HG02588 (cell line): Measurements from ENCODE around the gene NTMT1.

Source experiments
- ATAC-seq: cut with Tn5 transposase; IDR thresholded peaks from one replicate; pipeline ENCODE4 v1.9.1; 2021; ENCODE audit warnings: mild to moderate bottlenecking, moderate library complexity; ENCODE audit not compliant: unreplicated experiment

NTMT1 gene

DNA sequence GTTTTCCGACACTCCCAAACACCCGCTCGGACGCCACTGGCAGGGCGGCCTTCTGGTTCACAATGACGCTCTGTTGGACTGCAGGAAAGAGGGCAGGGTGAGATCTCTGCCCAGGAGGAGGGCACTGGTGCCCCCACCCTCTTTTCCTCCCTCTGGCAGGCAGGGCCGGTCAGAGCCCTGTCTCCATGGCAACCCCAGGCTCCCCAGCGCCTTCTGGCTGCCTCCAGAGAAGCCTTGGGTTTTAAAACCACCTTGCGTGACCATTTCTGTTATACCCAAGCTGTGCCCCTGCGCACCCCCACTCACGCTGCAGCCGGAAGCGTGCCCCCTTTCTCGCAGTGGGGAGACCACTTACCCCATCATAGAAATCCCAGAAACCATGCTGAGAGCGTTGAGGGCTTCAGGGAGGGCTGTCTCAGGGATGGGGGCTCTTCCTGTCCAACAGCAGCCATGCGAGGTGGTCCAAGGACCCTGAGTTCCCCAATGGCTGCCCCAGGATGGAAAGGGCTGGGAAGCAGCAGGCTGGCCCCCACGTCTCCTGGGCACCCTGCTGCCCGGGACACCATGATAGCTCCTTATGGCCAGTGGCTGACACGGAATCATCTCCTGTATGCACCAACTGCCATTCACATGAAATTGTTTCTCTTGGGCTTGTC is 12.3 kb upstream of the NTMT1 start:
- ATAC-seq: no peak

DNA sequence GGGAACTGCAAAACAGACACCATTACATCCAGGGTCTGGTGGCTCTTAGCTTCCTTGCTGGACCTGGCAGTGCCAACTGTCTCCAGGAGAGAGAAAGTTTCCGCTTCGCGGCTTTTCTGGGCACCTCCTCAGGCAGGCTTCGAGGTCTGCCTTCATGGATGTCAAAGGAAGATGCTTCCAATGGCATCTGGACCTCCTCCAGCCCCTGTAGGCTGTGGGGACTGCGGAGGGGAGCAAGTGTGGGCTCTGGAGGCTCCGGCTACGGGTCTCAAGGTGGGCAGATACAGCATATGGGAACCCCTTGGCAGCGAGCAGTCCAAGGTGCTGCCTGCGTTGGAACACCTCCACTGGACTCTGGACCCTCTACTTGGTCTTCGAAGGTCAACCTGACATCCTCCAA is 11.0 kb upstream of the NTMT1 start:
- ATAC-seq: no peak

DNA sequence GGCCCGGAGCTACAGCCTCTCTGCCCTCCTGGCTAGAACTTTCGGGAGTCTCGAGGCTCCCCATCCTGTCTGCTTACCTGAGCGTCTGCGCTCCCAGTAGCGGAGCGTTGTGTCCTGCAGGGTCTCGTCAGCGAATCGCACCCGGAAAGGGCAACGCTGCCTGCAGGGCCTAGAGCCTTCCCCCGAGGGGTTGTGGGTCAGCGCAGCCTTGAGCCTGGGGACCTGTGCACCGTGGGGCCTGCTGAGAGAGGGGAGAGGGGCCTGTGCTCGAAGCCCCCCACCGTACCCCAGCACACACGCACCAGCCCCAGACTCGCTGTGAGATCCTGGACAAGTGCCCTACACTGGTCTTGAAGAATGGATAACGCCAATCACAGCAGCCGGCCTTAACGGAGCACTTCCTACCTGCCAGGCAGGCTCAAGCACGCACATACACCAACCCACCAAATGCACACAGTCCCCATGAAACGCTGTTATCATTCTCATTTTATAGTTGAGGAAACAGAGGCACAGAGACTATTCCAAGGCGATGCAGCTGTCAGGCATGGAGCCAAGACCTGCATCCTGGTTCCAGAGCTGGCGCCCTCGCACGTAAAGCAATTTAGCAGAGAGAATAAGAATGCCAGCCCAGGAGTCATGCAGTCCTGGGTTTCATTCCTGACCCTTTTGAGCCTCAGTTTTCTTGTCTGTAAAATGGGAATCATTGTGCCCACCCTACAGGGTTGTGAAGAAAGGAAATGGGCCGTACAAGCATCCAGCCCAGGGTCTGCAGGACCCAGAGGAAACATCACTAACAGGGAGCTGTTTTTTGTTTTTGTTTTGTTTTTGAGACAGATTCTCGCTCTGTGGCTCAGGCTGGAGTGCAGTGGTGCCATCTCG is 10.3 kb upstream of the NTMT1 start:
- no peak for ATAC-seq

DNA sequence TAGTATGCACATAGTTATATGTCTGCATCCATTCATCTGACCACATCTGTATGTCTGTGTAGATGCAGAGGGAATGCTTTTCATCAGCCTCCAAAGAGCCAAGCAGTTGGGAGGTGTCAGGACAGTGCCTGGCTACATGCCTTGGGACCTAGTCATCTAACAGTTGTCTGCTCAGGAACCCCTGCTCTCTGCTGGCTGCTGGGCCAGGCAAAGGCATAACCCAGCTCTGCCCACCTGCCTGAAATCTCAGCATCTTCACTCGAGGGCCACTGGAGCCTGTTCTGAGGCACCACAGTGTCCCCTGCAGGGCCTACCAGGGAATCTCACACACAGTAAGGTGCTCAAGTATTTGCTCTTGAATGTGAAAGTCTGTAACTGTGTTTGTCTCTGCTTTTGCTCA is 8.8 kb upstream of the NTMT1 start:
- no peak for ATAC-seq

DNA sequence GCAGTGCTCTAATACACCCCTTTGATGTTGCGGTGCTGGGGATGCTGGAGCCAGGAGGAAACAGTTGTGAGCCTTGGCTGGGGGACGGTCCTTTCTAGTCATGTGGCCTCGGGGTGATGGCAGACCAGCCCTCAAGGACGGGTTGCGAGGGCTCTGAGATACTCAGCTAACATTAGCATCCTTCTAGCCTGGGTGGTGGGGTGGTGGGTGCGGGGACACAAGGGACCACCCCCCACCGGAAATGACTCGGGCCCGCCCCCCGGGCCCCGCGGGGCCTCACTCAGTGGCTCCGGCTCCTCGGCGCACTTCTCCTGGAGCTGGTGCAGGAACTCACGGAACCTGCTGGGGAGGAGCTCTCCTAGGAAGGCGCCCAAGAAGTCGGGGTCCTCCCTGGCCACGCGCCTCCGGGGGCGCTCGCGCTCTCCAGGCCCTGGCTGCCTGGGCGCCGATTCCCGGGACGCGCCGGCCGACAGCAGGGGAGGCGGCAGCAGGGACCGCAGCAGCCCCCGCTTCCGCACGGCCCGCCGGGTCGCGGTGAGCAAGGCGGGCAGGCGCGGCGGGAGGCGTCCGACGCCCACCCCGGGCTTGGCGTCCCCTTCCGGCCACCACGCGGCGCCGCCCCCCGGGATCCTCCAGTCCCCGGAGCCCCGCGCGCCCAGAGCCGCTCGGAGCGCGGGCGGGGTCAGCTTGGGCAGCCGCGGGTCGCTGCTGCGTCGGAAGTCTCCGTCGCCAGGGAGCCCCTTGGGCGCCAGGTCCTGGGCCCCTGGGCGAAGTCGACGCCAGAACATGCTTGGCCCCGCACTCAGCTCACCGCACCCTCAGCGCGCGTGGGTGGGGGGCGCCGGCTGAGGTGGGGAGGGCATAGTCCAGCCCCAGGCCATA is 5.9 kb upstream of the NTMT1 start:
- ATAC-seq: no peak

DNA sequence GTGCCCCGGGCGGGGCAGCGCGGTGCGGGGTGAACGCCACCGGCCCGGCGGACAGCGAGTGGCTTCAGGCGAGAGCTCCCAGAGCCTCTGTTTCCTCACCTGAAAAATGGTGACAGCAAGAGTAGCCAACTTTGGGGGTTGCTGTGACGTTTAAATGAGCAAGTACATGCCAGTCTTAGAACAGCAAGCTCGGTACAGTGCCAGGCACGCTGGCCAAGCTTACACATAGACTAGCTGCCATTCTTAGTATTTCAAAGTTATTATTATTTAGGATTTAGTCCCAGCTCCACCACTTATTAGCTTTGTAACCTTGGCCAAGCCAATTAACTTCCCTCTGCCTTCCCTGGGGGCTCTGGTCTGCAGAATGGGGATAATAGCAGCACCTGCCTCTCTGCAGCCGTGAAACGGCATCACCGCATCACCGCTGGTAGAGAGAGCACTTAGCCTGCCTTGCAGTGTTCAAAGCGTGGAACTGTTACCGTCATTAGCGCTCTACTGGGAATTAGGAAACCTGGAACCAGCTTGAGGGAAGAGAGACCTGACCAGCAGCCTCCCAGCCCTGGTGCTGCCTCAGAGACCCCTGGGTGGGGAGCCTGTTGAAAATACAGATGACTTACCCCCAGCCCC is 5.2 kb upstream of the NTMT1 start, which contains the start of gene C9orf50:
C9orf50 (minus strand) TSS at position 433 of the 627 bp plus-strand sequence. CDS start 527 bp downstream, outside the sequence.
- no peak for ATAC-seq

DNA sequence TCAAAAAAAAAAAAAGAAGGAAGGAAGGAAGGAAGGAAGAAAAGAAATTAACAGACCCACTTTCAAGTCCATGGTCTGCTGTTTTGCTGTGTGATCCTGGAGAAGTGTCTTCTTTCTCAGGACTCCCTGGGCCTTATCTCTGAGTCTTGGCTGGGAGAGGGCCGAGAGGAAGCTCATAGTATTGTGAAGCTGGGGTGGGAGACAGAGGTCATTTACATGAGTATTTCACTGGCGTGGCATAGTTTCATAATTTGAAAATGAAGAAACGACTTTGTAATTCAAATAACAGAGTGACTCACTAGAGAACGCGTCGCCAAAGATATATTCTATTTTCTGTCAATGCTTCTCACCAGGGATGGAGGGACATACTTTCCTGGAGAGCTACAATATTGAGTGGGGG is 2.6 kb upstream of the NTMT1 start:
- no peak for ATAC-seq

DNA sequence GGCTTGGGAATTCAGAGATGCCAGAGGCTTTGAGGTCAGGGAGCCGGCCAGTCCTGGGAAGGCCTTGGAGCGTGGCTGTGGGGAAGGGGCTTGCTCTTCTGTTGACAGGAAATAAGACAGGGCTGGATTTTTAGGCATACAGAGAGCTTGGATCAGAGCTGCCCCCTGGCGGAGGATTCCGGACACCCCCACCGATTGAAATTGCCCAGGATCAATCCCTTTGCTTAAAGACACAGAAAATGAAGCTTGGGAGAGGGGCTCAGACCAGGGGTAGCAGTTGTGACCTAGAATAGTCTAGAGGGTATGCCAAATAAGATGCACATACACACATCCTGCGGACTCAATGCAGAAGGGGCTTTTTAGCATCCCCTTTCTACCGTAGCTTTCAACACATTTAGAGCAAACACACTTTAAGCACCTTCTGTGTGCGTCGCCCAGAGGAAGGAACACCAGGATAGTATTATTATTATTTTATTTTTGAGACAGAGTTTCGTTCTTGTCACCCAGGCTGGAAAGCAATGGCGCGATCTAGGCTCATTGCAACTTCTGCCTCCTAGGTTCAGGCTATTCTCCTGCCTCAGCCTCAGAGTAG is 1.7 kb upstream of the NTMT1 start:
- ATAC-seq: no peak

DNA sequence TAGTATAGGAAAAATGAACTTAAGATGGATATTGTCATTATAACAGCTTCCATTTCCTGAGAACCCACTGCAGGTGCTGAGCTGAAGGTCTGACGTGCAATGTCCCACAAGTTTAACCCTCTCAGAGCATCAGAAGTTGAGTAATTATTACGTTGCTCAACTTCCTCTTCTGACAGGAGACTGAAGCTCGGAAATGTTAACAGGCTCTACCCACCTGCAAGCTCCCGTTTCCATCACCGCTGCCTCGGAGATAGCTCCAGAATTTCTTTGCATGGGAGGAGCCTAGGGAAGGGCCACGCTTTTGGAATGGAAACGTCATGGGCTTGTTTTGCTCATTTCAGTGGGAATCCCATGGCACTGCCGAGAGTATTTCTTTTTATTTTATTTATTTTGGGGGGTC is 1.0 kb upstream of the NTMT1 start:
- no peak for ATAC-seq

DNA sequence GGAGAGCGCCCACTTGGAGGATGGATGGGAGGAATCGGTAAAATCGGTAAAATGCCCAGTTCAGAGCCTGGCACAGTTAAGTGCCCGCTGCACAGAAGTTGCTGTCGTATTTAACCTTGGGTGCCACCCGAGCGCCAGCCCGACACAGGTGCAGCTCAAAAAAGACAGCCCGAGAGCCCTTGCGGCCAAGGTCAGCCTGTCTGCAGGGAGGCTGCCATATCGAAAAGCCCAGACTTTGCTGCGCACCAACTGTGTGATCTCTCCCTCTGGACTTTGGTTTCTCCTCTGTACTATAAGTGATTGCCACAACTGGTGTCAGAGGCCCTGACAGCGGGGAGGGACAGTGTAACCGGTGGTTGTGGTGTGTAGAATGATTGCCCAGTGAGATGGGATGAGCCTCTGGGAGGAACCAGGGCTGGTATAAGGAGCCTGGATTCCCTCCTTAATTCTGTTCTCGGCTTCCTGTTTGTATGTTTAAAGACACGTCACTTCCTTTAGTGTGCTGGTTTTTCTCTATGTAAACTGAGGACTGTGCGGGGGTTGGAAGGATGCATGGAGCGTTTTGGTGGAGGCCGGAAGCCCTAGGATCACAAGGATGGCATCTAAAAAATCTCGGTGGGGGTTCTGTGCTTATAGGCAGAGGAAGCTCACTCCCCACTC is 792 bp downstream of the NTMT1 start:
- ATAC-seq: peak; percentile 14

DNA sequence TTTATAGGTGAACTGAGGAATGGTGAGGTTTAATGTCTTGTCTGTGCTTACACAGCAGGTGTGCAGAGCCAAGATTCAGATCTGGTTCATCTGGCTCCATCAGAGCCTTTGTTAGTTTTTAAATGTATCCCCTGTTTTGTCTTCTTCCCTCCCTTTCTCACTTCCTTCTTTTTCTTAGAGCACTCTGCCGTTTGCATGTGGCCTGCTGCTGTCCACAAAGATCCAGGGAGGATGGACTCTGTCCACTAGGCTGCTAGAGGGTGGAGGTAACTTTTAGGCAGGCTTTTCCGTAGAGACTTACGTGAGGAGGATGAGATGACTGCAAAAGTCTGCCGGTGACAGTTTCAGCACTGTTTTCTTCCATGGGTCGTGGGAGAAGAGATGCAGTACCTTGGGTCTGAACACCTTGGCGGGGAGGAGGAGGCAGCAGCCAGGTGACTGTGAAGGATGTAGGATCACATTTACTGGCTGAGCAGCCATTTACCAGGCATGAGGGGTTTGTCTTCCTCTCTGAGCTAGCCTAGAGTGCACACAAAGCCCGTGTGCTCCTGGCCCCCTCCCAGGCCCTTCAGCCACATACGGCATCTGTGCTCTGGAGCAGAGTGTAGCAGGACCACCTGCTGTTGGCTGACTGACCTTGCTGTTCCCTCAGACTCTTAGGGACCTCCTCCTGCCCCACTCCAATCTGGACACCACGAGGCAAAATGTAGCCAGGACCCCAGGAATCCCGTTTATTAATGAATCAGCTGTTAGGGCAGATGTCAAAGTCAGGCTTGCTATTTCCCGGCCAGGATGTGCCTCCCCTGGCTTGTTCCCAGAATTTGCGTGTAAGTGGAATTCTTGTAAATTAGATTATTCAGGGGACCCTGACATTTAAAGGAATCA is 1.8 kb downstream of the NTMT1 start:
- no peak for ATAC-seq

DNA sequence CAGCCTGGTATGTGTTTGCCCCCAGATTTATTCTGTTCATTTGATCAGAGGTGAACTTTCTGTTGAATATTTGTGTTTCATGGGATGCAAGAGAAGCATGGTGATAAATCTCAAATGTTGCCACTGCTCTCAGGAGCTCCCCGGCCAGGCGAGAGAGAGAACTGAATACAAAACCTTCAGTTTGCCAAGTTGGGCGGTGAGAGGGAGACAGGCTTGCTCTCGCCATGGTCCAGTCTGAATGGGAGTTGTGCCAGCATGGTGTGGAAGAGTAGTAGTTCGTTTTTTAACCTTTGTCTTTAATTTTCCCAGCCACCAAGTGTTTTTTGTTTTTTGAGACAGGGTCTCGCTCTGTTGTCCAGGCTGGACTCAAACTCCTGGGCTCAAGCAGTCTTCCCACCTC is 2.7 kb downstream of the NTMT1 start:
- ATAC-seq: no peak

DNA sequence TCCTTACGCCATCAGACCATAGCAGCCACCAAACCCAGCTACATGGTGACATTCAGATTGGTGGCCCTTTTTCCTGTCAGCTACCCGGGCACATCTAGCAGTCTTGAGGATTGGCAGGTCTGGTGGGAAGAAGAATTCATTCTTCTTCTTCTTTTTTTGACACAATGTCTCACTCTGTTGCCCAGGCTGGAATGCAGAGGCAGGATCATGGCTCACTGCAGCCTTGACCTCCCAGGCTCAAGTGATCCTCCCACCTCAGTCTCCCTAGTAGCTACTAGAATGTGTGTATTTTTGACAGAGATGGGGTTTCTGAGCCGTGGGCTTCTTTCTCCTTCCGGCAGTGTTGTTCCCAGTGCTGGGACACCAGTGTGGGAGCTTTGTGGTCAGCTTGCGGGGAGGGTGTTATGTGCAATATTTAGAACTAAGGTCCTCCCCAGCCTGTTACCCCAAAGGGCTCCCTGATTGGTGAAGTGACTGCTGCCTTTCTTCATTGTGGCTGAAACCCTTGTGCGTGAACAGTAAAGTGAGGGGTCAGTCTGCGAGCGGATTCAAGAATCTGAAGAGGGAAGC is 3.4 kb downstream of the NTMT1 start:
- no peak for ATAC-seq

DNA sequence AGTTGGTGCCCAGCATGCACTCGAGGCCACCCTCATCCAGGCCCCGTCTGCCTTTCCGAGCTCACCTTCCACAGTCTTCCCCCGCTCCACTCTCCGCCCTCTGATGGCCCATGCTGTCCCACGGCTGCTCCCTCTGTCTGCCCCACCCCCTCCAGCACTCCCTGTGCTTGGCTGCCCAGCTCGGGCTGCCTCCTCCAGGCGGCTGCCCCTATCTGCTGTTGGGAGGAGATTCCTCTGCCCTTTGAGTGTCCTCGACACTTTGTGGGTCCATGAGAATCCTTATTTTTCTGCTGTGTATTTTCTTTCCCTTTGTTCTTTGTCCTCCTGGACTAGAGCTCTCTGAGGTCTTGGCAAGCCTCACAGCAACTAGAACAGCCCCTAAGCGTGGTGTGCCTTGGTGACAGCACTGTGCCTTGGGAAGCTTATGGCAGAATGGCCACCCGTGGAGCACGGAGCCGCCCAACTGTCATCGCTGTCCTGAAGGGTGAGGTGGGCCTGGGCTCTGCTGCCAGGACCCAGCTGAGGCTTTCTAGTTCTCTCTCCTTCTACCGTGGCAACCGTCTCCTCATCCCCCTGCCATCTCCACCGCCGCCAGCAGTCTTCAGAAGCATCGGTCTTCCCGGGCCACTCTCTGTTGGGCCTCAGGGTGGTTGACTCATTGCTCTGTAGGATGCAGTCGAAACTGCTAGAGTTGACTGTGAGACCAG is 5.2 kb downstream of the NTMT1 start:
- no peak for ATAC-seq

DNA sequence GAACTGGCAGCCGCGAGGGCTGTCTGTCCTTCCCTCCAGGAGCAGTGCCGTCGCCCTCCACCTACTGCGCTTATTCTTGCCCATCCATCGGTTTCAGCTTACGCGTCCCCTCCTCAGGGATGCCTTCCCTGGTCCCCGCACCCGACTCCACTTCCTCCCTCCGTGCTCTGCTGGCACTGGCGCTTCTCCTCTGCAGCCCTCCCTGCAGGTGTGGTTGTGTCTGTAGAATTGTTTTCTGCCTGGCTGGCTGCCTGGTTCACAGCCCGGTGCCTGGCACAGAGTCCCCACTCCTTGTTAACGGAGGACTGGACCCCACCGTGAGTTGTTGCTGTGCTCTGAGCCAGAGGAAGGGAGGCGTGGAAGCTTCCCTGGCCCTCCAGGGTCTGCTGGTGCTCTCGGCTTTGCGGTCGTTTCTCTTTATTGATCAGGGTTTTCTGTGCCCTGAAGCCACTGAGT is 5.7 kb downstream of the NTMT1 start:
- ATAC-seq: no peak

DNA sequence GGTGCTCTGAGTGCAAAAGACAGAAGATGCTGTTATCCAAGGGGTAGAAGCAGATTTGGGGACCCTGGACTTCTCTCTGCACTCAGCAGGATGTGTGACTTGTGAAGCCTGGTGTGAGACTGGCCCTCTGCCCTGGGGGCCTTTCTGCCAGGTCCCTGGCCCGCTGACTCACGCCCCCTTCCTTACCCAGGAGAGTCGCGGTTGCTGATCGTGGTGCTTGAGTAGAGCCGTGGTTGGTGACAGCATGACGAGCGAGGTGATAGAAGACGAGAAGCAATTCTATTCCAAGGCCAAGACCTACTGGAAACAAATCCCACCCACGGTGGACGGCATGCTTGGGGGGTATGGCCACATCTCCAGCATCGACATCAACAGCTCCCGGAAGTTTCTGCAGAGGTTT is 6.5 kb downstream of the NTMT1 start:
- no peak for ATAC-seq

DNA sequence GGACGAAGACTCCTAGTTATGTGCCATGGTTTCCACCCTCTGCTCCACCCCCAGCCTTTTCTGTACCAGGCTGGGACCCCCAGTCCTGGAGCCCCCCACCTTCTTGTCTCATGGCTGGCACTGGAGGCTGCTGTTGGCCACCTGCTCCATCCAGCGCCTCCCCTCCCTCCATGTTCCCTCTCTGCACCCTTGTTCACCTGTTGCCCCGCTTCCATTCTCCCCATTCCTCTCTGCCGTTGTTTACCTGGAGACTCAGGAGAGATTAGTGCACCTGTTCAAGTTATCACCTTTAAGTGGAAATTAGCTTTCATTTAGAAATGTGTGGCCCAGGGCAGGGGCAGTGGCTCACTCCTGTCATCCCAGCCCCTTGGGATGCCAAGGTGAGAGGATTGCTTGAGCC is 7.2 kb downstream of the NTMT1 start:
- ATAC-seq: no peak

DNA sequence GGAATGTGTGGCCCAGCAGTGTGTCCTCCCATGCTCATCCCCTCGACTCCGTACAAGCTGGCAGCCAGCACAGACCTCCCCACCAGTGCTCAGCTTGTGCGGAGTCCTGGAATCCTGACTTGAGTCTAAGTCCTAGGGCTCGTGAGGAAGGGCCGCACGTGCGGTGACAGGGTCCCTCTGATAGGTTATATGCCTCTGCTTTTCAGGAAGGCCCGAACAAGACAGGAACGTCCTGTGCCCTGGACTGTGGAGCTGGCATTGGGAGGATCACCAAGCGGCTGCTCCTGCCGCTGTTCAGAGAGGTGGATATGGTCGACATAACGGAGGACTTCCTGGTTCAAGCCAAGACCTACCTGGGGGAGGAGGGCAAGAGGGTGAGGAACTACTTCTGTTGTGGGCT is 7.9 kb downstream of the NTMT1 start:
- ATAC-seq: no peak
